Natural killer cell (primary cell): ENCODE measurements around the gene SAA4. TPM values are rescaled to one million over a fixed set of nuclear protein-coding genes. Genes with fewer than 3 reads are reported as not detected.
"Not testable (repeated sequence)": the region's sequence is repeated elsewhere in the genome, so short reads cannot be mapped to it uniquely, and the experiment has no call there.

ENCODE experiments used
- ATAC-seq, 3 donors: fragments of 150-1000 bp in 2 of 3; fragments of 200-7000 bp in 1 of 3; cut with Tn5 transposase; 1 replicate in 1 of 3; 2 replicates in 2 of 3; pipeline ENCODE4 v1.10.0; 2021; ENCODE audit warnings: mild to moderate bottlenecking in 2 of 3, moderate library complexity in 2 of 3
- DNase-seq, 2 donors: peaks; one replicate each; pipeline versions ENCODE4 v3.0.0 to v3.0.0-alpha.2; 2013 to 2021; ENCODE audit warnings: mixed read lengths in 1 of 2
- H3K27ac ChIP-seq: one replicate; pipeline ENCODE4 v1.5.1; 2013; ENCODE audit warnings: mild to moderate bottlenecking, low read length
- H3K27me3 ChIP-seq: one replicate; pipeline ENCODE4 v1.6.1; 2013; ENCODE audit warnings: low read length; ENCODE audit not compliant: control insufficient read depth, insufficient read depth
- H3K36me3 ChIP-seq: one replicate; pipeline ENCODE4 v1.6.1; 2013; ENCODE audit warnings: low read length; ENCODE audit not compliant: control insufficient read depth, insufficient read depth
- H3K4me1 ChIP-seq: one replicate; pipeline ENCODE4 v1.6.1; 2013; ENCODE audit warnings: low read length; ENCODE audit not compliant: control insufficient read depth, insufficient read depth
- H3K4me3 ChIP-seq: one replicate; pipeline ENCODE4 v1.5.1; 2013; ENCODE audit warnings: low read length
- H3K9me3 ChIP-seq: one replicate; pipeline ENCODE4 v1.6.1; 2013; ENCODE audit warnings: low read length; ENCODE audit not compliant: control insufficient read depth, insufficient read depth
- H3K27ac Mint-ChIP-seq, 2 donors: one replicate each; pipeline ENCODE4 v1.8.0; 2022; ENCODE audit warnings: mild to moderate bottlenecking in 2 of 2, mixed read lengths in 2 of 2, moderate library complexity in 1 of 2
- H3K27me3 Mint-ChIP-seq, 2 donors: one replicate each; pipeline ENCODE4 v1.8.0; 2022; ENCODE audit warnings: low read depth in 2 of 2, mixed read lengths in 2 of 2
- H3K36me3 Mint-ChIP-seq: one replicate; pipeline ENCODE4 v1.8.0; 2022; ENCODE audit warnings: mixed read lengths
- H3K4me1 Mint-ChIP-seq, 2 donors: one replicate each; pipeline ENCODE4 v1.8.0; 2022; ENCODE audit warnings: mixed read lengths in 2 of 2
- H3K4me3 Mint-ChIP-seq: one replicate; pipeline ENCODE4 v1.8.0; 2022; ENCODE audit warnings: mild to moderate bottlenecking, moderate library complexity, mixed read lengths
- H3K9me3 Mint-ChIP-seq, 2 donors: one replicate each; pipeline ENCODE4 v1.8.0; 2022; ENCODE audit warnings: mixed read lengths in 2 of 2
- CTCF ChIP-seq: fragments of 200-600 bp; IDR thresholded peaks from one replicate; pipeline ENCODE4 v1.8.0; 2022; ENCODE audit warnings: antibody characterized with exemption
- WGBS: methylation state at CpG from one replicate; pipeline ENCODE4 v1.1.7; 2013; ENCODE audit warnings: missing lambda C conversion rate; ENCODE audit not compliant: insufficient coverage; 5-methylcytosine and 5-hydroxymethylcytosine counted together
- intact Hi-C: fragments of 100-400 bp; cut with micrococcal nuclease; formaldehyde crosslinking; loops from one replicate; pipeline ENCODE4 v1.14.2; 2022
- total RNA-seq, 4 donors: library from RNA; stranded (reverse); fragments of 120-200 nt in 1 of 4; gene quantifications; one replicate each; pipeline versions ENCODE4 v1.2.3 to v1.2.4, GENCODE V29; 2013 to 2022

The SAA4 gene
- total RNA-seq, 3 donors from 2014 or later (not counting 1 experiment from before 2014, with no cell fraction given), result 0.54 TPM; not detected in 2

- no peak within 1 kb of the TSS for H3K4me3 Mint-ChIP-seq
- DNase-seq (no peak), ATAC-seq (no peak)
- no peaks in the 10 kb centered on the region for H3K4me1 Mint-ChIP-seq
- H3K27ac Mint-ChIP-seq, result no peak within 1 kb of the TSS
- H3K9me3 ChIP-seq, result no peaks in the 10 kb centered on the region
- intact Hi-C loops, result loop anchor here (10.0 kb wide), 1 partner anchor 256 kb away; no protein-coding TSS in a partner anchor
- H3K36me3 Mint-ChIP-seq, result no peaks in the 10 kb centered on the region
- H3K27me3 ChIP-seq, result no peaks in the 10 kb centered on the region
- 70% methylated on average over 5 of the region's 5 CpGs for WGBS
- TF ChIP-seq CTCF, result no peak
- no peak within 1 kb of the TSS for H3K27ac ChIP-seq
- H3K4me3 ChIP-seq, result no peak within 1 kb of the TSS
- H3K36me3 ChIP-seq, result no peaks in the 10 kb centered on the region
- H3K27me3 Mint-ChIP-seq, result peaks cover 5 to 6% of the 10 kb centered on the region in 2 donors
- H3K4me1 ChIP-seq, result no peaks in the 10 kb centered on the region
- H3K9me3 Mint-ChIP-seq, result no peaks in the 10 kb centered on the region
These were observed 12.0 kb upstream of the SAA4 start, which contains the start of gene SAA2 for GRCh38 chr11:18248561-18248960. SAA2 (minus strand) TSS chr11:18248668; CDS start chr11:18248011, 657 bp downstream.

- not testable (repeated sequence) for DNase-seq, H3K9me3 ChIP-seq, H3K27ac Mint-ChIP-seq, H3K27ac ChIP-seq, ATAC-seq, H3K36me3 ChIP-seq, H3K27me3 Mint-ChIP-seq, H3K4me1 Mint-ChIP-seq, H3K27me3 ChIP-seq, H3K4me3 ChIP-seq, H3K4me1 ChIP-seq, H3K9me3 Mint-ChIP-seq, H3K36me3 Mint-ChIP-seq
- WGBS, result 88% methylated on average over 1 of the region's 6 CpGs
- H3K4me3 Mint-ChIP-seq, result peak overlapping the region; percentile 25
- intact Hi-C loops, result loop anchor here (10.0 kb wide), 1 partner anchor 258 kb away; no protein-coding TSS in a partner anchor
These were observed 10.6 kb upstream of the SAA4 start for GRCh38 chr11:18247191-18247581.

- H3K27me3 ChIP-seq, H3K27me3 Mint-ChIP-seq, H3K4me1 Mint-ChIP-seq, H3K4me1 ChIP-seq, H3K36me3 ChIP-seq, H3K36me3 Mint-ChIP-seq, H3K27ac Mint-ChIP-seq, H3K9me3 Mint-ChIP-seq, H3K9me3 ChIP-seq: not testable (repeated sequence)
- WGBS, result 51% methylated on average over 10 of the region's 11 CpGs
- H3K27ac ChIP-seq, result peak overlapping the region; percentile 49
- DNase-seq (peak in 1 of 2 donors; percentile 56), ATAC-seq (peak; percentile 59 to 75 (median 69))
- intact Hi-C loops, result loop anchor here (10.0 kb wide), 1 partner anchor 258 kb away; no protein-coding TSS in a partner anchor
- peak overlapping the region; percentile 60 for H3K4me3 Mint-ChIP-seq
- H3K4me3 ChIP-seq, result peak overlapping the region; percentile 23
These were observed 10.0 kb upstream of the SAA4 start for GRCh38 chr11:18246379-18247190.

GRCh38 chr11:18245396-18245795 is 8.8 kb upstream of the SAA4 start:
- Histone ChIP-seq H3K9me3 (no peaks in the 10 kb centered on the region), H3K4me3 (no peak overlapping the region), H3K27me3 (no peaks in the 10 kb centered on the region), H3K4me1 (no peaks in the 10 kb centered on the region), H3K36me3 (no peaks in the 10 kb centered on the region), H3K27ac (no peak overlapping the region)
- H3K36me3 Mint-ChIP-seq, result no peaks in the 10 kb centered on the region
- no peak overlapping the region for H3K27ac Mint-ChIP-seq
- no peak overlapping the region for H3K4me3 Mint-ChIP-seq
- ATAC-seq (no peak), DNase-seq (no peak)
- H3K9me3 Mint-ChIP-seq, result no peaks in the 10 kb centered on the region
- H3K27me3 Mint-ChIP-seq, result peaks cover 12 to 19% of the 10 kb centered on the region in 2 donors
- TF ChIP-seq CTCF, result no peak
- H3K4me1 Mint-ChIP-seq, result no peaks in the 10 kb centered on the region
- WGBS, result 94% methylated on average over 6 of the region's 6 CpGs
- intact Hi-C loops, result loop anchor here (10.0 kb wide), 1 partner anchor 259 kb away; no protein-coding TSS in a partner anchor
